Cardiac fibroblast (primary cell): ENCODE measurements around the gene ALOX15.

ENCODE experiments used
- DNase-seq, 2 donors: peaks; one replicate each; pipeline versions ENCODE4 v3.0.0 to v3.0.0-alpha.2; 2010; ENCODE audit warnings: low read depth in 2 of 2
- H3K4me3 ChIP-seq, 2 donors: replicated peaks in 1 of 2; 1 replicate in 1 of 2; 2 replicates in 1 of 2; pipeline ENCODE4 v1.5.1; 2011; ENCODE audit warnings: low read depth in 2 of 2, low read length in 2 of 2, mild to moderate bottlenecking in 2 of 2, moderate library complexity in 1 of 2
- CTCF ChIP-seq: IDR thresholded peaks from one replicate; pipeline ENCODE4 v1.5.1; 2011; ENCODE audit warnings: low read depth, mild to moderate bottlenecking, low read length, inconsistent platforms

The ALOX15 gene

GRCh38 chr17:4636474-4637100 is 4.9 kb downstream of the ALOX15 start:
- H3K4me3 ChIP-seq = no peak overlapping the region
- DNase-seq = no peak
- TF ChIP-seq CTCF = no peak

- no peak overlapping the region for H3K4me3 ChIP-seq
- no peak for DNase-seq
- TF ChIP-seq CTCF = no peak
Observed at GRCh38 chr17:4635823-4636375, 5.6 kb downstream of the ALOX15 start.

GRCh38 chr17:4634976-4635375 is 6.5 kb downstream of the ALOX15 start:
- DNase-seq = peak in 1 of 2 donors; percentile 16
- H3K4me3 ChIP-seq = no peak overlapping the region

GRCh38 chr17:4633643-4634042 is 7.8 kb downstream of the ALOX15 start:
- TF ChIP-seq CTCF = no peak
- no peak overlapping the region for H3K4me3 ChIP-seq
- no peak for DNase-seq

More at GRCh38 chr17:4634976-4635375, 6.5 kb downstream of the ALOX15 start:
- no peak for TF ChIP-seq CTCF

GRCh38 chr17:4632581-4632920 is 8.9 kb downstream of the ALOX15 start:
- DNase-seq = no peak
- H3K4me3 ChIP-seq = no peak overlapping the region
- TF ChIP-seq CTCF = no peak

GRCh38 chr17:4631836-4632580 is 9.5 kb downstream of the ALOX15 start:
- DNase-seq = no peak
- H3K4me3 ChIP-seq = no peak overlapping the region
- TF ChIP-seq CTCF = no peak
